Measurements from ENCODE around the gene CASQ1.

Gene CASQ1

DNA sequence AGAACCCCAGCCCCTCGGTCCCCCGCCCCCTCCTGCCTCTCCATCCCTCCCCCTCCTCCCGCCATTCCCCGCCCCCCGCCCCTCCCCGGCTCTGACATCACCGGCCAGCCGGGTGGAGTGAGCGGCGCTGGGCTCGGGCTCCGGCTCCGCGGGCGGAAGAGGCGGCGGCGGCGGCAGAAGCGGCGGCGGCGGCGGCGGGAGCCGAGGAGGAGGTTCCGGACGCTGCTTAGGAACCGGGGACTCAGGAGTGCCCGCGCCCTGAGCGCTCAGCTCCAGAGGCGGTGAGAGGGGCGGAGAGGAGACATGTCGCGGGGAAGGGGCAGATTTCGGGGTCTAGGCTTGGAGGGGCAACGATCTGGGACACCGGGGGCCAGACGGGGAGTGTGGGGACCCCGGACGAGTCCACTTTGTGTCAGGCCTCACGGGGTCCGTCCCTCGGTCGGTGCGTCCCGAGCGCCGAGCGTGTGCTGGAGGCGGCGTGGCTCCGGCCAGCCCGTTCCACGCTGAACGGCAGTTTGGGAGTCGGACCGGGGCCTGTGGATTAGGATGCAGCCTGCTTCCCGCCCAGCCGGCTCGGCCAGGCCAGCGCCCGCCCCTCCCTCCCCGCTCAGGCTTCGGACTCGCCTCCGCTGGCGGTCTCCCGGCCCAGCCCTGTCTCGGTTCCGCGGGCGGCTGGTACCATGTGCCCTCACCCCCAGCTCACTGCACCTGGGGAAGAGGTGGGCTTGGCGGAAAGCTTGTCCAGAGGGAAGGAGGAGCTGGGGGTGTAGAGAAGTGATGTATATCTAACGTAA, 15.1 kb downstream of the CASQ1 start, which contains the start of gene PEA15:
Gene PEA15 (plus strand): TSS at position 143 of the 794 bp plus-strand sequence. CDS start 6,161 bp downstream, outside the sequence.
- no peak for FAIRE-seq

DNA sequence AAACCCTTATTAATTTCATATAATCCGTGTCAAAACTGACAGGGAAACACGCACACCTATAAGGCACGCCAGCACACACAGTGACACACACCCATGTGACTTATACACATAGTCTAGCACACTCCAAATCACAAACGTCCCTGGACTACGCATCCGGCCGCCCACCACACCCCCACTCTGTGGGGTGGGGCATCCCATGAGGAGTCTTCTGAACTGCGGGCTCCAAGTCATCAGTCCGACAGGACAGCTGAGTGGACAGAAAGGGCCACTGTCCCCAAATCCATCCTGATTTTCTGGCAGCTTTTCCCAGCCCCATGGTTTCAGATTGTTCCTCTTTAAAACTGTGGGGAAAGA, 15.6 kb downstream of the CASQ1 start:
- FAIRE-seq, result no peak

DNA sequence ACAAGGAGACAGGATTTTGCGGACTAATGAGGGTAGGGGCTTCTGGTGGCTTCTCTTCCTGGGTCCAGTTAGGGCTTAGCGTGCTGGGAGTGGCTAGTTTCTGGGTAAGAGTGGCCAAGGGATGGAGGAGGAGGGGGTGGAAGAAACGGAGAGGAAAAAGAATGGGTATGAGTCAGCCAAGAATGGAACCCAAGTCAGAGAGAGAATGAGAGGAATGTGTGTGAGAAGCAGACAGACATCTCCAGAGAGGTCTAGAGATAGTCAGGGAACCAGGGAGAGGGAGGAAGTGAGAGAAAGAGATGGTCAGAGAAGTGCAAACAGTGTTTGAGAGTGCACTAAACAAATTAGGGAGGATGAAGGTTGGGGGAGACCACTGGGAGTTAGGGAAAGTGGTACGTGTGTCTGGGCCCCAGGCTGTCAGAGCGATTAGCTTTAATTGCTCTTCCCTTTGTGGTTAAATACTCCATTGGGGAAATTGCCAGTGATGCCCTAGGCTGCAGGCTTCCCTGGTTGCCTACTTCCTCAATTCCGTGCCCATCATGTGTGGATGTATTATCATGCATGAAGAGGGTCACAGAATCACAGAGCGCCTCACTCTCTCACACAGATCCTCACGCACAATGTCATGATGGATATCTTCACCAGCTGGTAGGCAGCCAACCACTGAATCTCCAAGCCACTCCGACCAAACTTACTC, 16.2 kb downstream of the CASQ1 start:
- FAIRE-seq, result no peak

DNA sequence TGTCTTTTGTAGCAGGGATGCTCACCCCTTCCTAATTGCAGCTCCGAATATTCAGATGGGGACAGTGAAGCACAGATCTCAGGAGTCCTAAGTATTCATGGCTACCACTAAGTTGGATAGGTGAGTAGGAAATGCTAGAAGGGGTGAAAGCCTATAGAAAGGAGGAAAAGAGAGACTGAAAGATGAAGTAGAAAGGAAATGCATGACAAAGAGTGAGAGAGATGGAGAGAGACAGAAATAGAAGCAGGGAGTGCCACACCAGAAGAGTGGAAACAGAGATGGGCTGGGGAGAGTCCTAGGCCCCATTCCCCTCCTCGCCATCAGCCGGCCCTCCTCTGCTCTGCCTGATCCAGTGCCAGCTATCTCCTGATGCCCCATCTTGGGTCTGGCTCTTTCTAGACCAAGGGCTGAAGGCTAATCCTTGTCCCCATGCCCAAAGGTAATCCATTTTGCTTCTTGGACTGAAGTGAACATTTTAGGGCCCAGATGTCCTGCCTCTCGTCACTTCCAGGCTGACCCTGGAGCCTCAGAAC, 16.8 kb downstream of the CASQ1 start:
- FAIRE-seq, result no peak

DNA sequence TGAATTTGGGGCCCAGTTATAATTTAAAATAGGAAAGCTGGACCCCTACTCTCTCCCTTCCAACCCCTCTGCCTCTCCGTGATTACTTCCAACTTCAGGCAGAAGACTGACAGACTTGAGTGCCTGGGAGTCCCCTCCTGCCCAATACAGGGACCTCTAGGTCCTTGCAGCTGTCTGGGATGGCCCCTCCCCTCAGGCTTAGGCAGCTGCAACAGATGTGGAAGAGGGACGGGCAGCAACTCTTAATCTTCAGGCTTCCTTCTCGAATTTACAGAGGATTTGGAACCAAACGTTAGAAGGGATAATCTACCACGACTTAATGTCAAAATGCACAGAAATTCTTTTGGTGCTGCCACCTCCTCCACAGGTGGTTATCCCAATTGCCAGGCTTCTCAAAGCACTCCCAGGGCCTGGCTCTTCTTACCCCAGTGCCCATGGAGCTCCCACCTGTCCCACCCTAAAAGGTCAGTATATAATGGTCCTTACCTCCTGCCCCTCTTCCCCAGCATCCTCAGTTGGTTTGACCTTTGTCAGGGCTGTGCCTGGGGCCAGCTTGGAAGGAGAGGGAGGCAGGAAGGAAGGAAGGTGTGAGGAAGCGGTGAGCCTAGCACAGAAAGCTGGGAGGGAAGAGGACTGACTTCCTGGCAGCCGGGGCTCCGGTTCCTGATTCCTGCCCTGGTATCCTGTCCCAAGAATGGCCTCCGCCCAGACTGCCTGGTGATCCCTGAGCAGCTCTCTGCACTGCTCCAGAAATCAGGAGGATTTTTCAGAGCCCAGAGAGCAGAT, 17.6 kb downstream of the CASQ1 start:
- no peak for FAIRE-seq

DNA sequence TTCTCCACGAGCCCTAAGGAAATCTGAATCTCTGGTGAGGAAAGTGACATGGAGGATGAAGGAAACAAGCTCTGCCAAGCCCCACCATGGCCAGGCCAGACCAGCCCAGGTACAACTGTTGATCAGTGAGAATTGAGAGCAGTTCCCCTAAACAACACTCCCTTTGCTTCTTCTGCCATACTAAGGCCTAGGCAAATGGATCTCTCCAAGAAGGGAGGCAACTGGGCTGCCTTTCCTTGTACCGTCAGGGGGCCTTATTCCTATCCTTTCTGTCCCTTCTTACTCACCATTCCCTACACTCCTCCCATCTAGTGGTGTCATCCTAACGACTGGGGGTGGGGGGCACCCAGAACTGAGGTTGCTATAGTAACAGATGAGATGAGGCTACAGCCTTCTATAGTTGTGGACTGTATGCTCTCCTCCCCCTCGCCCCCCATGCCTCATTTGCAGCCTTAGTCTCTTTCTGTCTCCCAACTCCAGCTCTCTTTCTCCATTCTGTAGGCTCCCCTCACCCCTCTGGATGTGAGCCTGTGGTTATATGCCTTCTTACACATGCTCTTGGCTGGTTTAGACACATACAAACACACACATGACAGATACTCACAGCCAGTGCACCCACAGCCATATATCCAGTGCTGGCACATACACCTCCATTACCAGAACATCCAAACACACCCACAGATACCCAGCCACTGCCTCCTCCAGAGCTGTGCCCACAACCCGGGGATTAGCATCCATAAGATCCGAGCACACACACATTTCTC, 18.4 kb downstream of the CASQ1 start:
- FAIRE-seq, result no peak

DNA sequence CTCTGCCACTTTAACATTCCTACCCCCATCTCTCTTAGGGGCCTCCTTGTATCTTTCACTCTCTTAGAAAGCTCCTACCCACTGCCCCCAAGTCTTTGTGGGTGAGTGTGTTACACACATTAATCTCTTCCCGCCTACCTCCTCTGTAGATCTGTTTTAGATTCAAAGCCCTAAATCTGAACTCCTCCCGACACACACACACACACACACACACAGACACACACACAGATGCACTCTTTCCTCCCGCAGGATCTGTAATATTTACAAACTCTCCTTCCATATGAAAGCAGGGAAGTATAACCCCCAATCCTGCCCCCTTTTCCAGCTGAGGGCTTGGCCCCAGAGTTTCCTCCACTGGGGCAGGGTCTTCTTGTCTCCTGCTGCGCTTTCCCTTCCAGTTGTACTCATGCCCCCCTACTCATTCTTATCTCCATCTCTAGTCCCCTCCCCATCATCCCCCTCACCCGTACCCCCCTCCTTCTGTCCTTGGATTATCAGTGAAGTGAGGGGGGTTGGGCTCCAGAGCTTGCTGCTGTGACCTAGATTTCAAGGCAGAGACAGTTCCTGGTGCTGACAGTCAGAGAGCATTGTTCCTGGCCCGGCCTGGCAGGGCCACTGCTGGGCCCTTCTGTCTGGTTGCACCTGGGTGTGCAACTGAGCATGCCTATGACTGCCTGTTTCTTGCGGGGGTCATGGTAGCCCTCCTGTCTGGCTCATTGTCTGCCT, 19.1 kb downstream of the CASQ1 start:
- no peak for FAIRE-seq

DNA sequence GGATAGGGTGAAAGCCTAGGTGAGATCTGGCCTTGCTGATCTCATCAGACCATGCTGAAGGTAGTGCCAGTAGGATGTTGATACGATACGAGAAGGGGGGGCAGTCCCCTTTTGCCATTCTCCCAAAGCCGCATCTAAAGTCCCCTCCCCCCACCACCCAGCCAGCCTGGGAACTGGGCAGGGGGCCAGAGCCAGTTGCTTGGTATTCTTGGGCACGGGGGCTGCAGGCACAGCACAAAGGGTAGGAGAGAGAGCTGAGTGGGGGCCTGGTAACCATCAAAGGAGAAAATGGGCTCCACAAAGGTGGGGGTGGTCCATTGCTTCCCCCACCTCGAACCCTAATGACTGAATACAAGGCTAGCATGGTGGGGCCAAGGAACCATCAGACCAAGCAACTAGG, 20.2 kb downstream of the CASQ1 start:
- no peak for FAIRE-seq

DNA sequence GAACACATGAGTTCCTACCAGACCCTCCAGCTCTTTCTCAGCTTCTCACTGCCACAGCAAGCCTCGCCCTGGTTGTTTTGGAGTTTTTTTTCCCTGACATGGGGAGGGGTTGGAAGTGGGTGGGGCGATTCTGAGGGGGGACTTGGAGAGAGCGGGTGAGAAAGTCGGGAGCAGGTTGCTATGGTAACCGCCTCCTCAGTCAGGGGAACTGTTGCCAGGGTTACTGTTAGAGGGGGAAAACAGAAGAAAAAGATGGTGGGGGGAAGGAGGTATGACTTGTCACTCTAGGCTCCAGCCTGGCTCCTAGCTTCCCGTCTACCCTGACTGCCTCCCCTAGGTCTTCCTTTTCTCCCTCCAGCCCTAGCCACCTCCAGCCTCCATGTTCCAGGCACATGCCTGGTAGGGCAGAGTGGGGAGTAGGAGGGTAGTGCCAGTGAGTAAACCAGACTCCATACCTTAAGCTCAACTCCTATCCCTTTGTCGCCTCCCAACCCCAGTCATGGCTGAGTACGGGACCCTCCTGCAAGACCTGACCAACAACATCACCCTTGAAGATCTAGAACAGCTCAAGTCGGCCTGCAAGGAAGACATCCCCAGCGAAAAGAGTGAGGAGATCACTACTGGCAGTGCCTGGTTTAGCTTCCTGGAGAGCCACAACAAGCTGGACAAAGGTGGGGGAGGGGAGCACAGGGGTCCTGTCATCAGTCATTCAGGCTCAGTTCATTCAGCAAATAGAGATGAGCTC, 20.8 kb downstream of the CASQ1 start:
- FAIRE-seq, result no peak

DNA sequence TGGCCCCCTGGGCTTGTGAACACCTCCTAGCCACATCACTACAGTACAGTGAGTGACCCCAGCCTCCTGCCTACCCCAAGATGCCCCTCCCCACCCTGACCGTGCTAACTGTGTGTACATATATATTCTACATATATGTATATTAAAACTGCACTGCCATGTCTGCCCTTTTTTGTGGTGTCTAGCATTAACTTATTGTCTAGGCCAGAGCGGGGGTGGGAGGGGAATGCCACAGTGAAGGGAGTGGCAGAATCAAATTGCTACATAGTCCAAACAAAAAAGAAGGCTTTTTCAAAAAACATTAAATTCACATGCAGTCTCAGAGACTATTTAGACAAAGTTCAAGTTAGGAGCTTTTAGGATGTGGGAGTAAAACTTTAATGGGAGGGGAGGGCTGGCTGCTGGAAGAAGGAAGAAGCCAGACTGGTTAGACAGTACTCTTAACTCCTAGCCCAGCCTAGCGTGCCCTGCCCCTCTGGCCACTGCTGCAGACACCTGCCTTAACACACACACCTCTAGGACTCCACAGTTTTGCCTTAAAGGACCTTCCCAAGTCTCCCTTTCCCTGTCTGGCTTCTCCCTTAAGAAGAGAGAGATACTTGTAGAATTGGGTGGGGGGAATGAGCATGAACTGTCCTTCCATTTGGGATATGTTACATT, 24.2 kb downstream of the CASQ1 start:
- FAIRE-seq, result no peak

DNA sequence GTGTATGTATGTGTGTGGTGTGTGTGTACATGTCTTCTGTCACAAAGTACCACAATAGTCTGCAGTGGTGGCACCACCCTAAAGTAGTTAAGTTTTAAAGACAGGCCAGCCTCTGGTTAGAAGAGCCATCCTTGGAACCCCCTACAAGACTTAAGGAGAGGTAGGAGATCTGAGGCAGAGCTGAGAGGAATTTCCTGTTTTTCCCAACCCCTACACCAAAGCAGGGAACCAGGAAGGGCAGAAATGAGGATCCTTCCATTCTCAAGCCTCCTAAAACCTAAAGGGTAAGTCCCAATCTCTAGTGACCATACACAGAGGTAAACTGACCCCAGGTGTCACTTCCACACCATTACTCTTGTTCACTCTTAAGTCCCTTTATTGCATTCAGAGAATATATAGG, 25.9 kb downstream of the CASQ1 start:
- FAIRE-seq, result no peak

DNA sequence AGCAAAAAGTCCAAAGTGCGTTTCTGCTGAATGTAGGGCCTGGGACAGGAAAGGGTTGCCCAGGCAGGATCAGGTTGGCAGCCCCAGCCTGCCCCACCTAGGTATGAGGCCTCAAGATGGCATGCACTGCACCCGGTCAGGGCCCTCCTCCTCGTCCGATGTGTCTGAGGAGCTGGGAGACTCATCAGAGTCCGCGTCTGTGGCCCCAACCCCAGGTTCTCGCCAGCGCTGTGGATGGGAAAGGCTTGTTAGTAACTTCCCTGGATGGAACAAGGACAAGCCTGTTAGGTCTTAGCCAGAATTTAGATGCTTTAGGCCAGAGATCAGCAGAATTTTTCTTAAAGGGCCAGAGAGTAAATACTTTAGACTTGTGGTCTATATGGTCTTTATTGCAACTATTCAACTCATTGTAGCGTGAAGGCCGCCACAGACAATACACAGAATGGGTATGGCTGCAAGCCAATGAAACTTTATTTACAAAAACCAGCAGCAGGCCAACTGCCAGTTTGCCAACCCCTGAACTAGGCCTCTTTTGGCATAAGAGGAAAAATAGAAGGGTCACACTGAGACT, 27.2 kb downstream of the CASQ1 start:
- no peak for FAIRE-seq

DNA sequence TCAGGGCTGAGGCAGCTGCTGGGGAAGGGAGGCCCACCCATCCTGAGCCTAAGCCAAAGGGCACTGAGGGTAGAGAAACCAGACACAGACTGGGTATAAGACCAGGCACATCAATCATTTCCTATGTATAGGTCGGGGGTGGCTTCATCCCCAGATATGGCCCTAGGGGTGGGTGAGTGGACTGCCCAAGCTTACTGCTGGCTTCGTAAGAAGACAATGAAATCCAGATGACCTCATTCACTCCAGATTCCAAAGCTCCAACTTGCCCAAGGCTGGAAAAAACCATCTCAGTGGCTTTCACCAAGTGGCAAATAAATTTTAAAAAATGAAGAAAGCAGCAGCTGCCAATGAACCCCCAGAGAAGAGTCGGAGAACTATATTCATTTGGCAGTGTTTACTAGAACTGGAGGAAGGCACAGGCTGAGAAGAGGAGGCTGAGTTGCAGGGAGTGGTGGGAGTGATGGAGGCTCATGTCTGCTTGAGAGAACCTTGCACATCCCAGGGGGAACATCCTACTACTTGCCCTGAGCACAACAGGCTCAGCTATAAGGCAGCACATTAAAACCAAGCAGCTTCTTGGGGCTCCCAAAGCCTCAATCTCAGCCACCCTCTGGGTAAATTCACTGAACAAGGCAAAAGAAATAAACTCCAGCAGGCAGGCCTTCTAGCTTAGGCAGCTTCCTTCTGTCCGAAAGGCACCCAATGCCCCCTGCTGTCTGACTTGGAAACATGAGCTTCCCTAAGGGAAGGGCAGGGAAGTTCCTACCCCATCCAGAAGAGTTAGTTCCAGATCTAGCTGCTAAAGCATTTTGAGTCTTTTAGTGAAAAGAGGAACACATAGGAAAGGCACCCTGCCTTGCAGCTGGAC, 28.9 kb downstream of the CASQ1 start:
- no peak for FAIRE-seq

DNA sequence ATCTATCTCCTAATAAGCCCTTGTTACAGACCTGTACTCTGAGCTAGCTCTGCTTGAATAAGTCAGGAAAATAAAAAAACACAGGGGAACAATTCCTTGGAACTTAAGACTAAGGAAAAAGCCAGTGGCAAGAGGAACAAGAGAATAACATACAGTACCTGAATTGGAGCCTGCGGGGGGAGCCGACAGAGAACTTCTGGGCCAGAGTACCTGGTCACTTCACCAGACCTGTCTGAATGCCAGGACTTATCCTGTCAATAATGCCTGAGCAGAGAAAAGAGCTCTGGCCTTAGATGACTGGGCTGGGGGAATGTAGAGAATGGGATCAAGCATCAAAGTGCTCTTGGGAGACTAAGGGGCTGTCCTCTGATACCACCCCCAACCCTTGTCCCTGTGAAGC, 29.9 kb downstream of the CASQ1 start:
- no peak for FAIRE-seq

DNA sequence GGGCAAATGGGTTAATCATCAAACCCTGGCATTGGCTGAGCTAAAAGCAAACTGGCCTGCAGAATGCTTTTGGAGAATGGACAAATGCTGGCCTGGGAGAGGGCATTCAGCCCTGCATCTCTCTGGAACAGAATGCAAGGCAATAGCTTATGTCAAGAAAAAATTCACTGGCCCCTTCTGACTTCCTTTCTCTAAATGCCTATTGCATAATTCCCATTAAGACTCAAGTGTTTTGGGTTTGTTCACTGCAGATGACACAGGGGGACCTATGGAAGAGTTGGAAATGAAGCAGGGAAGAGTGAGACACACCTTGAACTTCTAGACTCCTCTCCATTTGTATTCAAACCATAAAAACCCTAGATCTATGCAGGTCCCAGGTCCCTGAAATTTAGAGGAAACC, 30.7 kb downstream of the CASQ1 start:
- FAIRE-seq, result no peak

DNA sequence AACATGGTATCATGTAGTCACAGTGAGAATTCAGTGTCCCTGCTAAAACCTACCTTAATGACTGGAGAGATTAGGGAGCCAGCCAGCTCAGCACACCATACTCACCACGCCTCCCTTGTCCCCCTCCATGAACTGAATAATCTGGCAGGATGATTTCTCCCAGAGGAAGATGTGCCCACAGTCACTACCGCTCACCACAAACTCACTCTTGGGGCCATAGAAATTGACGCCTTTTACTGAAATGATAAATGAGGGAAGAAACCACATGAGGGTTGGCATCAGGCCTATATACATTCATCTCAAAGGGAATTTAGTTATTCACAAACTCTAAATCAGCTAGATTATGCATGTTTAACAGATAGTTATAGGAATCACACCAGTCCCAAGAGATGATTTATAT, 32.2 kb downstream of the CASQ1 start:
- no peak for FAIRE-seq

DNA sequence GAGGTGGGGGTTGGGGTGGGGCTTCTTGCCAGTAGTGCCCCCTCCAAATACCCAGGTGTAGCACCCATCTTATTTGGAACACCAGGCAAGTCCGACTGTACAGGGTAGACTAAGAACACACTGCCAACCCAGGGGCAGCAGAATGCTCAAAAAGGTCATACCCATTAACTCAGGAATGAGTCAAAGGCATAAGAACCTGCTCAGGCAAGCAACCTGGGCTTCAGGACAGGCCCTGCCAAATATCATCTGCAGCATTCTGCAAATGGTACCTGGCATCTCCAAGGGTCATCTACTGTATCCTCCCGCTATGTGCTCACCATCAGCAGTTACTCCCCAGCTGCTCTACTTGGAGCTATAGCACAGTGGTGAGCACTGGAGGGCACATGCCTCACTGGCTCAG, 34.2 kb downstream of the CASQ1 start:
- no peak for FAIRE-seq

DNA sequence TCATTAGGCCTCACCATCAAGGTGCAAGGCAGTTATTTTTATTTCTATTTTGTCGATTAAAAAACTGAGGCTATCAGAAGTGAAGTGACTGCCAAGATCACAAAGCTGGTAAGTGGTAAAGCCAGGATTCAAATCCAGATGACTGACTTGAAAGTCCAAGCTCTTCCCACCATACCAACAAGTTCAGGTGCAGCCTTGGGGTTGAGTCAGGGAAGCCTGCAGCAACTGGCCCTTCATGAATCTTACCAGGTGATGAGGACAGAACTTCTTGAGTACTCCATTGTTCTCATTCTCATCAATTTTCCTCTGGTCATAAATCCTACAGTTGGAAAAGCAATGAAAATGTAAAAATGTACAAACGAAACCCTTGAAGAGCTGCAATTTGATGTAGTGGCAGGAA, 35.0 kb downstream of the CASQ1 start:
- FAIRE-seq, result no peak

DNA sequence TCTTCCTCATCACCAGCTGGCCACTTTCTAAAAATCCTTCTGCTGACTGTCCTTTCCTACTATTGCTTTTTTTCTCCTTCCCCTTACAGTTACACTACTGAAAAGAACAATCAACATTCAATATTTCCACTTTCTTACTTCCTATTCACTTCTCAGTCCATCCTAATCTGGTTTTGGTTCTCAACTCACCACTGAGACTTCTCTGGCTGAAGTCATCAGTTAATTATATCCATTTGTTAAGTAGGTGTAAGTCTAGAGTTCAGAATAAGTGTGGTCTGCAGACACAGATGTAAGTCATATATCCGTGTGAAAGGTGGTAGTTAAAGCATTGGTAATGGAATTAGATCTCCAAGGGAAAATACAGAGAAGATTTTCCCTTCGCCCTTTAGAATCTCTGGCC, 36.2 kb downstream of the CASQ1 start:
- no peak for FAIRE-seq

Measured in colon (tissue), 2 donors.